VCaP (cell line): ENCODE data around the gene LDB2.

ENCODE experiments used
- H3K27ac ChIP-seq: fragments of 450-650 bp; 2 replicates; pipeline ENCODE4 v1.5.1; 2017
- CTCF ChIP-seq: fragments of 450-650 bp; conservative IDR thresholded peaks from 2 replicates; pipeline ENCODE4 v1.5.1; 2017; ENCODE audit warnings: mild to moderate bottlenecking, moderate library complexity

Gene LDB2

GRCh38 chr4:16729336-16729735 is 169.1 kb downstream of the LDB2 start:
- H3K27ac ChIP-seq: no peak overlapping the region
- no peak for TF ChIP-seq CTCF

GRCh38 chr4:16728849-16729248 is 169.6 kb downstream of the LDB2 start:
- no peak overlapping the region for H3K27ac ChIP-seq
- TF ChIP-seq CTCF: no peak

- TF ChIP-seq CTCF: no peak
These were observed 170.3 kb downstream of the LDB2 start for GRCh38 chr4:16728111-16728510.

GRCh38 chr4:16727218-16727617 is 171.2 kb downstream of the LDB2 start:
- H3K27ac ChIP-seq: no peak overlapping the region
- no peak for TF ChIP-seq CTCF

More at GRCh38 chr4:16728111-16728510, 170.3 kb downstream of the LDB2 start:
- H3K27ac ChIP-seq: no peak overlapping the region

GRCh38 chr4:16726368-16727050 is 171.9 kb downstream of the LDB2 start:
- TF ChIP-seq CTCF: no peak
- no peak overlapping the region for H3K27ac ChIP-seq

GRCh38 chr4:16725252-16725651 is 173.2 kb downstream of the LDB2 start:
- TF ChIP-seq CTCF: no peak
- no peak overlapping the region for H3K27ac ChIP-seq

GRCh38 chr4:16722416-16722815 is 176.0 kb downstream of the LDB2 start:
- no peak overlapping the region for H3K27ac ChIP-seq
- no peak for TF ChIP-seq CTCF
